GM21423 (cell line): ENCODE results near the gene FUCA2.
"Not testable (repeated sequence)": the region's sequence is repeated elsewhere in the genome, so short reads cannot be mapped to it uniquely, and the experiment has no call there.

Experiments used
- ATAC-seq: cut with Tn5 transposase; IDR thresholded peaks from one replicate; pipeline ENCODE4 v1.9.1; 2021; ENCODE audit warnings: mild to moderate bottlenecking, moderate library complexity; ENCODE audit not compliant: unreplicated experiment

Gene FUCA2

GRCh38 chr6:143536866-143537691, 25.6 kb upstream of the FUCA2 start:
- ATAC-seq: peak; percentile 72

GRCh38 chr6:143536461-143536865, 24.9 kb upstream of the FUCA2 start:
- peak; percentile 66 for ATAC-seq

- ATAC-seq: no peak
Observed at GRCh38 chr6:143535189-143535614, 23.7 kb upstream of the FUCA2 start.

- no peak for ATAC-seq
Observed at GRCh38 chr6:143531720-143532499, 20.4 kb upstream of the FUCA2 start.

- ATAC-seq: no peak
Observed at GRCh38 chr6:143529095-143529494, 17.6 kb upstream of the FUCA2 start.

- peak; percentile 66 for ATAC-seq
Observed at GRCh38 chr6:143528164-143528811, 16.8 kb upstream of the FUCA2 start.

GRCh38 chr6:143527677-143528076, 16.2 kb upstream of the FUCA2 start:
- ATAC-seq: no peak

- no peak for ATAC-seq
Observed at GRCh38 chr6:143525356-143525755, 13.8 kb upstream of the FUCA2 start.

- no peak for ATAC-seq
Observed at GRCh38 chr6:143522039-143522600, 10.6 kb upstream of the FUCA2 start.

- no peak for ATAC-seq
Observed at GRCh38 chr6:143517447-143517773, 5.9 kb upstream of the FUCA2 start.

- ATAC-seq: no peak
Observed at GRCh38 chr6:143516690-143517446, 5.3 kb upstream of the FUCA2 start.

GRCh38 chr6:143515766-143516355, 4.3 kb upstream of the FUCA2 start:
- no peak for ATAC-seq

GRCh38 chr6:143515061-143515760, 3.7 kb upstream of the FUCA2 start:
- no peak for ATAC-seq

- ATAC-seq: peak; percentile 29
Observed at GRCh38 chr6:143513410-143513809, 1.9 kb upstream of the FUCA2 start.

- ATAC-seq: not testable (repeated sequence)
Observed at GRCh38 chr6:143510326-143510725, 1.2 kb downstream of the FUCA2 start.

- ATAC-seq: peak; percentile 35
Observed at GRCh38 chr6:143507358-143508145, 4.0 kb downstream of the FUCA2 start.

- ATAC-seq: no peak
Observed at GRCh38 chr6:143506620-143507019, 4.9 kb downstream of the FUCA2 start.

GRCh38 chr6:143506199-143506598, 5.3 kb downstream of the FUCA2 start:
- no peak for ATAC-seq

GRCh38 chr6:143505537-143505936, 6.0 kb downstream of the FUCA2 start:
- no peak for ATAC-seq
